ENCODE results near the gene SLC6A8.

The SLC6A8 gene

DNA sequence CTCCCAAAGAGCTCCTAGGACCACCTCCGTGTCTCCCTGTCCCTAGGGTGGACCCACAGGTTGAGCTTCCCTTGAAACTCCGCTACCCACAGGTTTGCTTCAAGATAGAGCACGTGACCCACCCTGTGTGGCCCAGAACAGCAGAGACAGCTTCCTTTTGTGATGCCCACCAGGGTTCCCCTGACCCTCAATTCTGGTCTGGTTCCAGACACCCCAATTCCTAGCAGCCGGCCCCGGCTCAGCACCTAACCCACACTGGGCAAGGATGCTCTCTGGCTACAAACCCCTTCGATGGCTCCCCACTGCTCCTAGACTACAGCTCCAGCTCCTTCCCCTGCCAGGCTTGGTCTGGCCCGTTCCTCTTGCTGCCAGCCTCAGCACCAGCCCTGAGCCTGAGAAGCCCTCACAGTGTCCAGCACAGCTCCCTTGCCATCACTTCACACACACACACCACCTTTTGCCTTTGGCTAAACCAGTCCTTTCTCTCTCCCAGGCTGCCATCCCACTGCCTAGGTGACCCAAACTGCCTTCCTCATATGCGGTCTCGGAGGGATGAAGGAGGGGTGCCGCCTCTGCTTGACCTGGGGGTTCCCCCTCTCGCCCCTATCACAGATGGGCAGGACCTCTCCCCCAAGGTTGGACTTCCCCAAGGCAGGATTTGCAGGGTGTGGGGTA lies 20.3 kb upstream of the SLC6A8 start:
- DNase-seq = no peak
- no peaks in the 10 kb centered on the region for H3K36me3 ChIP-seq (replicated peaks)
- no peak overlapping the region for H3K4me3 ChIP-seq (ENCODE audit: low read depth, low read length)
- H3K27ac ChIP-seq = no peak overlapping the region
- no peaks in the 10 kb centered on the region for H3K27me3 ChIP-seq (replicated peaks)
- in situ Hi-C loops (cut with HindIII; ENCODE audit: low pct_ligation_motif_present, low sequenced_read_pairs) = no loop called here
- no peak for TF ChIP-seq CTCF (IDR thresholded peaks at IDR 0.05; ENCODE audit: low read depth, low read length, missing control alignments)

GRCh38 chrX:153667956-153668396 lies 19.8 kb upstream of the SLC6A8 start:
- Histone ChIP-seq H3K4me3 (ENCODE audit: low read depth, low read length) (no peak overlapping the region), H3K27ac (no peak overlapping the region), H3K36me3 (replicated peaks) (no peaks in the 10 kb centered on the region), H3K27me3 (replicated peaks) (peaks cover 1% of the 10 kb centered on the region)
- peak; percentile 69 for DNase-seq
- peak; percentile 84 for TF ChIP-seq CTCF (IDR thresholded peaks at IDR 0.05; ENCODE audit: low read depth, low read length, missing control alignments)
- in situ Hi-C loops (cut with HindIII; ENCODE audit: low pct_ligation_motif_present, low sequenced_read_pairs) = no loop called here

- in situ Hi-C loops (cut with HindIII; ENCODE audit: low pct_ligation_motif_present, low sequenced_read_pairs) = no loop called here
- Histone ChIP-seq H3K27me3 (replicated peaks) (peaks cover 2% of the 10 kb centered on the region), H3K4me3 (ENCODE audit: low read depth, low read length) (no peak overlapping the region), H3K27ac (no peak overlapping the region), H3K36me3 (replicated peaks) (no peaks in the 10 kb centered on the region)
- no peak for TF ChIP-seq CTCF (IDR thresholded peaks at IDR 0.05; ENCODE audit: low read depth, low read length, missing control alignments)
- no peak for DNase-seq
These were observed 19.1 kb upstream of the SLC6A8 start for GRCh38 chrX:153668423-153669173.

GRCh38 chrX:153669174-153669890 lies 18.4 kb upstream of the SLC6A8 start:
- DNase-seq = no peak
- peak; percentile 85 for TF ChIP-seq CTCF (IDR thresholded peaks at IDR 0.05; ENCODE audit: low read depth, low read length, missing control alignments)
- Histone ChIP-seq H3K4me3 (ENCODE audit: low read depth, low read length) (no peak overlapping the region), H3K36me3 (replicated peaks) (no peaks in the 10 kb centered on the region), H3K27ac (no peak overlapping the region), H3K27me3 (replicated peaks) (peaks cover 5% of the 10 kb centered on the region)
- in situ Hi-C loops (cut with HindIII; ENCODE audit: low pct_ligation_motif_present, low sequenced_read_pairs) = no loop called here

GRCh38 chrX:153669901-153670731 lies 17.6 kb upstream of the SLC6A8 start:
- Histone ChIP-seq H3K36me3 (replicated peaks) (no peaks in the 10 kb centered on the region), H3K27ac (no peak overlapping the region), H3K4me3 (ENCODE audit: low read depth, low read length) (no peak overlapping the region), H3K27me3 (replicated peaks) (peaks cover 5% of the 10 kb centered on the region)
- in situ Hi-C loops (cut with HindIII; ENCODE audit: low pct_ligation_motif_present, low sequenced_read_pairs) = no loop called here
- no peak for TF ChIP-seq CTCF (IDR thresholded peaks at IDR 0.05; ENCODE audit: low read depth, low read length, missing control alignments)
- no peak for DNase-seq
